NCI-H345 (cell line): ENCODE data around the gene FAM78A.

Source experiments
- DNase-seq: peaks from one replicate; lab custom pipeline; 2025; lab: John Stamatoyannopoulos, UW

The FAM78A gene, protein sequence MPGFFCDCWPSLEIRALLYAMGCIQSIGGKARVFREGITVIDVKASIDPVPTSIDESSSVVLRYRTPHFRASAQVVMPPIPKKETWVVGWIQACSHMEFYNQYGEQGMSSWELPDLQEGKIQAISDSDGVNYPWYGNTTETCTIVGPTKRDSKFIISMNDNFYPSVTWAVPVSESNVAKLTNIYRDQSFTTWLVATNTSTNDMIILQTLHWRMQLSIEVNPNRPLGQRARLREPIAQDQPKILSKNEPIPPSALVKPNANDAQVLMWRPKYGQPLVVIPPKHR

DNA sequence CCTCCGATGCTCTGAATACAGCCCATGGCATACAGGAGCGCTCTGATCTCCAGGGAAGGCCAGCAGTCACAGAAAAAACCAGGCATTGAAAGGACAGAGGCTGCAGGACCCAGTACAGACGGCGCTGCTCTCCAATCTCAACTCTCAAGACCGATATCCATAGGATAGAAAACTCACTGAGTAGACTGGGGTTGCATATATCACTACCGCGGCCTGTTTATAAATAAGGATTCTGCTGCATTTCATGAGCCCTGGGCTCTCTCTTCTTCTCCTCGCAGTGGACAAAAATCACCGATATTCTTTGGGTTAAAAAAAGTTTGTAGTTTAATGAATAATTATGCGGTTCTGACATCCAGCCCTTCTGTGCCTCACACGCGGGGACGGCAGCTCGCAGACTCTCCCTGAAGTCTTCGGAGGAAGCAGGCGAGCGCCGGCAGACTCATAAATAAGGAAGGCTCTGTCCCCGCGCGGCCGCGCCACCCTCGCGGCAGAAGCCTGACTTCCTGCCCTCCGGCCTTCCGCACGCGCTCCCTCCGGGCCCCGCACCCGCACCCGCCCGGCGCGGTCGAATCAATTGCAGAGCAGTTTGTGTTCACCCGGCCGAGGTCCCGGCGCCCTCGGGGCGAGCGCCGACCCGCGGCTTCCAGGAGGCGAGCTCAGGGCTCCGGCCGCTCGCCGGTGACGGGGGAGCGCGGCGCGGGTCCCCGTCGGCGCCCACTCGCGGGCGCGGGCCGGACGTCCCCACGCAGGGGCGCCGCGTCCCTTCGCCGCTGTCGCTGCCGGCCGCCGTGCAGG is at the start of gene FAM78A:
Gene FAM78A, minus strand, starts transcription at position 417 of the 795 bp plus-strand sequence. Its CDS starts 331 bp downstream, at position 86.
- DNase-seq: no peak

- DNase-seq: no peak
These were observed 48.7 kb upstream of the FAM78A start for GRCh38 chr9:131324736-131325679.

GRCh38 chr9:131323629-131324028 is 47.3 kb upstream of the FAM78A start:
- DNase-seq: no peak

DNA sequence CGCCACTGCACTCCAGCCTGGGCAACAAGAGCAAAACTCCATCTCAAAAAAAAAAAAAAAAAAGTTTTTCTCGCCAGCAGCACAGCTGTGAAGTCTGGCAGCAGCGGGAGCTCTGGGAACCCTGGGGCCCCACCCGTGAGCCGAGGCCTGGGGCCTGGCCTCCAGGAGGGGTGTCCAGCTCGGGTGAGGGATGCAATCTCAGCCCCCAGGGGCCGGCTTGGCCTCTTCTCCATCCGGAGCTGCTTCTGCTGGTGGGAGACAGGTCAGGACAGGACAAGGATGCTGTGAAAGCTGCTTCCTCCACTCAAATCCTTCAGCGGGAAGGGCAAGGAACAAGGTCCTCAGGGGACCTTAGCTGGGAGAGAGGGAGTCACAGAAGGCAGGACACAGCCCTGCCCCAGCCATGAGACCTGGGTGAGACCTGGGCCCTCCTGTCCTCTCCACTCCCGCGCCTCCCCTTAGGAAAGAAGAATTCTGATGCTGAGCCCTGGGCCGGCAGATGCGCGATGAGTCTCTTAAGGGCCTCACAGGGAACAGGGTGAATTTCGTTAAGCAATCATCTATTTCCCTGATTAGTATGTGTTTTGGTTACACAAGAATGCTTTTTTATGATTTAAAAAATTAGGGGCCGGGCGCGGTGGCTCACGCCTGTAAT is 43.8 kb upstream of the FAM78A start:
- DNase-seq: no peak

GRCh38 chr9:131319486-131319885 is 43.2 kb upstream of the FAM78A start:
- no peak for DNase-seq

- no peak for DNase-seq
These were observed 42.1 kb upstream of the FAM78A start for GRCh38 chr9:131318231-131319085.

DNA sequence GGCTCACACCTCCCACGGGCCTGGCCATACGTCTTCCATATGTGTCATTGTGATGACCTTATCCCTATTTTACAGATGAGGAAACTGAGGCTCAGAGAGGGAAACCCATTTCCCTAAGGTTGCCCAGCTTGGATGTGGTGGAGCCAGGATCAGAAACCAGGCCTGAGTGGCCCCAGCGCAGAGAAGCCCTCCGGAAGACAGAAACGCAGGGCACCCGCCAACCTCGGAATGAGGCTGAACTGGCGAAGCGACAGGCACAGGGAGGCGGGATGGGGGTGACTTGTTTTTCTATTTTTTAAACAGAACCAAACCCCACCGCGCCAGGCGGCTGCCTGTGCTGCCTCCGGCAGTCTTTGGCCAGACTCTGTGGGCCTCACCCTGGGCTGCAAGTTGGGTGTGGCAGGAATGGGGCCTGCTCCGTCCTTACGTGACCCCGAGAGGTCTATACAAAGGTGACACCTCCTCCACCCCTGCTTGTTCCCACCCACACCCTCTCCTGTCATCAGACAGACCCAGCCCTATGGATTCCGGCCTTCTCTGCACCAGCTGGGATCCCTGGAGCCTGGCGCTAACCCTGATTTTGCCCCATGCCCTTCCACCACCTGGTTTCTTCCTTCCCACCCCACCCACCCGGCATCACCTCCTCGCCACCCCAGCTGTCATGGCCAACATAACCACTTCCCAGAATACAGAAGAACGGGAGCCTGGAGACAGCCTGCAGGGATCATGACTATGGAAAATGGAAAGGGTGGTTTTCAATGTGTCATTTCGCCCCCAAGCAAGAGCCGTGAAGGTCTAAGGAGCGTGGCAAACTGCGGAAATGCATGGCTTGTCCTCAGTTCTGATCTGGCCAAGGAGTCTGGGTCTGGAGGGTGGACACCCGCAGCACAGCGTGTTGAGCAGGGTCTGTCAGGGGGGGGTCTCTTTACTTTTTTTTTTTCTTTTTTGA is 36.8 kb upstream of the FAM78A start:
- no peak for DNase-seq

DNA sequence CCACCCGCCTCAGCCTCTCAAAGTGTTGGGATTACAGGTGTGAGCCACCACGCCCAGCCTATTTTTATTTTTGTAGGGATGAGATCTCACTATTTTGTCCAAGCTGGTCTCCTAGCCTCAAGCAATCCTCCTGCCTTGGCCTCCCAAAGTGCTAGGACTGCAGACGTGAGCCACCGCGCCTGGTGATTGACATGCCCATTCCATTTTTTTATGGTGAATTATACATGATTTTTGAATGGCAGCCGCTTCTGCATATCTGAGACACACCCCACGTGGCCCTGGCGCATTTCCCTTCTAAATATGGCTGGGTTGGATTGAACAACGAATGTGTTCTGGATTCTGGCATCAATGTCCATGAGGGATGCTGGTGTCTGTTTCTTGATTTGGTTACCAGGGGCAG is 35.9 kb upstream of the FAM78A start:
- no peak for DNase-seq

- DNase-seq: no peak
These were observed 34.7 kb upstream of the FAM78A start for GRCh38 chr9:131310833-131311554.

DNA sequence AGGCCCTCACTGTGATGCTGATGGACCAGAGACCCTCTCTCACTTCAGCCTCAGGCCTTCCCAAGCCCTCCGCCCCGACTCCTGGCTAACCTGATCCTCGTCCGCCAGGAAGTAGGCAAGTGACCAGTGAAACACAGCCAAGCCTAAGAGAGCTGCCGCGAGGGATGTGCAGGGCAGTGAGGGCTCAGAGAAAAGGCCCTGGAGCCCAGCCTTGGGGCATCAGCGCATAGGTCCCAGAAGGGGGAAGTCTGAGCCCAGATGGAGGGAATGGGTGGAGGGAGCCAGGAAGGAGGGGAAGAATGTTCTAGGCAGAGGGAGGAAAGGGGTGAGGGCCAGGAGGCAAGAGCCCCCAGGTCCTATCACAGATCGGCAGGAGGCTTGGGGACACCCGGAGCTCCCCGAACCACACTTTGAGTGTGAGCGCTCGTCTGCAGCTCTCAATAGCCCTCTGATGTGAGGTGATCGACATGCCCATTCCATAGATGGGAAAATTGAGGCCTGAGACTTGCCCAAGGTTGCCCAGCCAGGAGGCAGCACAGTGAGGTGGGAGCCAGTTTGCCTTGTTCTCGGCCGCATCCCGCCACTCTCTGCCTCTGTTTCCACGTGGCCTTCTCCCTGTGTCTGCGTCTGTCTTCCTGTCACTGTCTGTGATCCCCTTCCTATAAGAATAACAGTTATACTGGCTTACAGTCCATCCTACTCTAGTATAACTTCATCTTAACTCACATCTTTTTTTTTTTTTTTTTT is 33.4 kb upstream of the FAM78A start:
- DNase-seq: no peak

- no peak for DNase-seq
These were observed 32.7 kb upstream of the FAM78A start for GRCh38 chr9:131308906-131309529.

DNA sequence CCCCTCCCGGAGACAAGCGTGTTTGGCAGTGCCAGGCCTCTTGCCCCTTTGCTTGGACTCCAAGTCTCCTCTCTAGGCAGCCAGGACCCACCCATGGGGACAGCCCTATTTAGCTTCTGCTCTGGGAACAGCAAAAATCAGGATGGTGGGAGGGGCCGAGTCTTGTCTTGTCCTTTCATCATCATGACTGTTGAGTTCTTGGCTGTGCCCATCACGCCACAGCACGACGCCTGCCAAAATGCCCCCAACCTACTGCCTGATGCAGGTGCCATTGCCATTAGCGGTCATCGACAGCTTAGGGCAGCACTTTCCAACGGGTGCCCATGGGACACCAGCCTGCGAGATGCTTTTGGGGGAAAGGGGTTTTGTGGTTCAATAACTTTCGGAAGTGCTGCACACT is 32.1 kb upstream of the FAM78A start:
- DNase-seq: no peak

- DNase-seq: no peak
These were observed 31.7 kb upstream of the FAM78A start for GRCh38 chr9:131307974-131308373.

- DNase-seq: no peak
These were observed 30.2 kb upstream of the FAM78A start for GRCh38 chr9:131306397-131307004.

DNA sequence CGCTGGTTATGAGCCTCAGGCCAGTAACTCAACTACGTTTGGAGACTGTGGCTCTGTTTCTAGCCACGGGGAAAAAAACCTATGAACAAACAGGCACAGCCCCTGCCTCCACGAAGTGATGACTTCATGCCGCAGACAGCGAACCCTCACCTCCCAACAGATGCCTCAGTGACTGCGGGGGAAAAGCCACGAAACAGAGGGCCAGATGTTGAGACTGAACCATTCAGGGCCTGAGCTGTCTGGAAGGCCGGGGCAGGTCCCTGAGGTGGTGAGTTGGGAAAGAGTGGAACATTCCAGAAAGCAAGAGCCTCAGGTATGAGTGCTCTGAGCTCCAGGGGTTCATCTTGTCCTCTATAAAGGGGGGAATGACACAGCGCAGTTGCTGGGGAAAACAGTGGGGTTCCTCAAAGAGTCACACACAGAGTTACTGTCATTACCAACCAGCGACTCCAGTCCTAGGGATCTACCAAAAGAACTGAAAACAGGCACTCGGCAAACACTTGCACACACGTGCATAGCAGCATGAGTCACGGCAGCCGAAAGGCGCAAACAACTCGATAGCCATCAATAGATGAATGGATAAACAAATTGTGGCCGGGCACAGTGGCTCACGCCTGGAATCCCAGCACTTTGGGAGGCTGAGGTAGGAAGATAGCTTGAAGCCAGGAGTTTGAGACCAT is 28.5 kb upstream of the FAM78A start:
- no peak for DNase-seq

DNA sequence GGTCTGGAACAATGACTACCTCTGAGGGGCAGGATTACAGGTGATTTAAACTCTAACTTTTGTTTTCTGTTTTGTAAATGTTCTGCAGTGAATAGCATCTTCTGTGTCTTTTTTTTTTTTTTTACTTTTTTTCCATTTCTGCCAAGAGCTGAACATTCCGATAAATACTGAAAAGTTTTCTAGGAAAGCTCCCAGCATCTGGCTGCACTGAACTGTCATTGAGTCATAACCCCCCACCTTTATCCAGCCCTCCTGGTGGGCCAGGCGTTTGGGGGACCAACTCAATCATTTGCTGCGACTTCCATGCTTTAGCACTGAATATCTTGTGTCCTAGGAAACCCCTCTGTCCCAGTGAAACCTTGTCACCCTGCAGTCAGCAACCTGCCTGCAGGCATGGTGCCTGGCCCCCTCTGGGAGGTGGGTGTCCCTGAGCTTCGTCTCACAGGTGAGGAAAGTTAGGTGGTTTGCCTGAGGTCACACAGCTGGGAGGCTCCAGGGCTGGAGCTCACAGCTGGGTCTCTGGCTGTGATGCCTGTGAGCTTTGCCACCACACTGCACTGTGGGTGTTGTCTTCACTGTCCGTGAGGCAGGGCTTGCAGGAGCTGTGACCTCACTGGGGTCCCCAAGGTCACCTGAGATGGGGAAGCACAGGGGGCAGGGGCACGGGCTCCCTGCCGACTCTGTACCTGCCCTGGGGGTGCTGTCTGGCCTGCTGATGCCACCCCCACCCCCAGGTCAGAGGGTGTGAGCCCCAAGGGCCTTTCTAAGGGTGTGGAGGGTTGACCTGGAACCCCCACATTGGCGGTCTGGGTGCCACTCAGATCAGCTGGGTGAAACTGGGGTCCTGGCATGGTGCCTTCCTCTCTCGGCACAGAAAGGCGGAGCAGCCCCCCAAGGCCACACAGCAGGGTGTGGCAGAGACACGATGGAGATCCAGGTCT is 27.3 kb upstream of the FAM78A start:
- no peak for DNase-seq
